GM12892 (cell line): ENCODE data around the gene SSBP4.

Source experiments
- POLR2A ChIP-seq: IDR thresholded peaks from 2 replicates; pipeline ENCODE4 v1.6.1; 2011; ENCODE audit warnings: low read depth, low read length, control low read depth
- POLR2AphosphoS5 ChIP-seq: IDR thresholded peaks from 2 replicates; pipeline ENCODE4 v1.6.1; 2011; ENCODE audit warnings: low read depth, low read length, control low read depth

- TF ChIP-seq POLR2AphosphoS5 (no peak), POLR2A (no peak)
Measured at GRCh38 chr19:18377026-18377425, 42.2 kb upstream of the SSBP4 start.
